Measurements from ENCODE around the gene PCGF2.
"Not testable (repeated sequence)": the region's sequence is repeated elsewhere in the genome, so short reads cannot be mapped to it uniquely, and the experiment has no call there.

Gene PCGF2

DNA sequence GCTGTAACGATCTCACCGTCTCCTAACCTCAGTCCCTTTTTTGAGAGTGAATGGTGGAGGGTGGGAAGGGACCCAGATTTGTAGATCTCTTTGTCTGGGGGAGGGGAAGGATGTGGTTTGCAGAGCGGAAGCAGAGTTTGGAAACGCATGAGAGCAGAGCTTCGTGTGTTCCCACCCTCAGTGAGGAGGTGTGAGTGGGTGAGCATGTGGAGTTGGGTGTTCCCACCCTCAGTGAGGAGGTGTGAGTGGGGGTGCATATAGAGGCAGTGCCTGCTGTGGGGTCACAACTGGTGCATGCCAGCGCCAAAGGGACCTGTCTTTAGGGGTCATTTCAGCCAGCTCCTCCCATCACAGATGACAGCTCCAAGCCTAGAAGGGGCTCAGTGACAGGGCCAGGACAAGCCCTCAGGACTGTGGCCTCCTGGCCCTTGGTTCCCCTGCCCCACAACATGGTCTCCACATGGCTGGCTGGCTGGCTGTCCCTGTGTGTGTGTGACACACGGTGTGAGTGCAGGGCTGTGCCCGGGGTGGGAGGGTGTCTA is 19.8 kb downstream of the PCGF2 start:
- TF ChIP-seq, protein P1, sequence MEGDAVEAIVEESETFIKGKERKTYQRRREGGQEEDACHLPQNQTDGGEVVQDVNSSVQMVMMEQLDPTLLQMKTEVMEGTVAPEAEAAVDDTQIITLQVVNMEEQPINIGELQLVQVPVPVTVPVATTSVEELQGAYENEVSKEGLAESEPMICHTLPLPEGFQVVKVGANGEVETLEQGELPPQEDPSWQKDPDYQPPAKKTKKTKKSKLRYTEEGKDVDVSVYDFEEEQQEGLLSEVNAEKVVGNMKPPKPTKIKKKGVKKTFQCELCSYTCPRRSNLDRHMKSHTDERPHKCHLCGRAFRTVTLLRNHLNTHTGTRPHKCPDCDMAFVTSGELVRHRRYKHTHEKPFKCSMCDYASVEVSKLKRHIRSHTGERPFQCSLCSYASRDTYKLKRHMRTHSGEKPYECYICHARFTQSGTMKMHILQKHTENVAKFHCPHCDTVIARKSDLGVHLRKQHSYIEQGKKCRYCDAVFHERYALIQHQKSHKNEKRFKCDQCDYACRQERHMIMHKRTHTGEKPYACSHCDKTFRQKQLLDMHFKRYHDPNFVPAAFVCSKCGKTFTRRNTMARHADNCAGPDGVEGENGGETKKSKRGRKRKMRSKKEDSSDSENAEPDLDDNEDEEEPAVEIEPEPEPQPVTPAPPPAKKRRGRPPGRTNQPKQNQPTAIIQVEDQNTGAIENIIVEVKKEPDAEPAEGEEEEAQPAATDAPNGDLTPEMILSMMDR (IDR thresholded peaks at IDR 0.05; ENCODE audit: borderline replicate concordance, control extremely low read depth, extremely low read depth, insufficient read depth, missing control alignments), result no peak
- in situ Hi-C loops (cut with MboI; ENCODE audit: low sequenced_read_pairs, unreplicated experiment), result no loop called here
- DNase-seq (ENCODE audit: low spot score), result no peak

DNA sequence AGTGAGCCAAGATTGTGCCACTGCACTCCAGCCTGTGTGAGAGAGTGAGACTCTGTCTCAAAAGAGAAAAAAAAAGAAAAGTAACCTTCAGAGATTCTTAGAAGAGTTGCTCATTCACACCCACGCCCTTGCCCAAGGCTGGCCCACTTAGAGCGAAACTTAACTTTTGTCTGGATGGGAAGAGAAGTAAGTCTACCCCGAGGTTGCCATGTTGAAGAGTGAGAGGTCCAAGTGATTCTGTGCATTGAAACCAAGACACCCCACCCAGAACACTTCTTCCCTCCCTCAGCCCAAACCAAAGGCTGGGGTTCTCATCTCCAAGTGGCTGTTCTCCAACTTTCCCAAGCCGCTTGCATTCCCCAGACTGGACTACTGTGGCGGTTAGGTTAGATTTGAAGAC is 20.4 kb downstream of the PCGF2 start:
- TF ChIP-seq, protein P1 (IDR thresholded peaks at IDR 0.05; ENCODE audit: borderline replicate concordance, control extremely low read depth, extremely low read depth, insufficient read depth, missing control alignments), result no peak
- in situ Hi-C loops (cut with MboI; ENCODE audit: low sequenced_read_pairs, unreplicated experiment), result no loop called here
- DNase-seq (ENCODE audit: low spot score), result no peak

DNA sequence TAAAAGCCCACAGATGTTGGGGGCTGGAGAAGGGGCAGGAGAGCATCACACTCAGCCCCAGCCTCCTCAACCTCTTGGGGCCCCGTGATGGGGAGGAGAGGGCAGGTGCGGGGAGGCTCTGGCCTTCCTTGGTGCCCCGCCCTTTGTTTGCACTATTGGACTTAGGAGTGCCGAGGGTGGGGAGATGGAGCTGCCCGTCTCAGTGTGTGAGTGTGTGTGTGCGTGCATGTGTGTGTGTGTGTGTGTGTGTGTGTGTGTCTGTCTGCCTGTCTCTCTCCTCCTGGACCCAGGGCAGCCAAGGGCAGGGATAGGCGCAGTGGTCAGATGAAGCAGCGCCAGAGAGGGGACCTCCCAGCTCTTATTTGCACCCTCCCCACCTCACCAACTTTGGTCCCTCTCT is 22.0 kb downstream of the PCGF2 start:
- in situ Hi-C loops (cut with MboI; ENCODE audit: low sequenced_read_pairs, unreplicated experiment); DNase-seq (ENCODE audit: low spot score): not testable (repeated sequence)

DNA sequence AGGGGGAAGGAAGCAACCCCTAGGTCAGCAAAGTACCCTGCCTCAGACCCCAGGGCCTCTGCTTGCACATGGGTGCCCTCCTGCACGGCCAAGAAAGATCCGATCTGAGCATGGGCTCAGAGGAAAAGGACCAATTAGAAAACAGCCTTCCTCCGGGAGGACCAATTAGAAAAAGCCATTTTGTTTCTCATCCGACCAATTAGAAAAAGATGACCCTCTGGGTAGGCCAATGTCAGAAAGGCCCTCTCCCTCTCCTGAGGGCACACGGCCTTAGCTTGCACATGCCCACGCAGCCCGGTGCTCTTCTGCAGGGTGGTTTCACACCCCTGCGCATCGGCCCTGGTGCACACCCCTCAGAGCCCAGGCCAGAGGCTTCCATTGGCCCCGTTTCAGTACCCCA is 23.1 kb downstream of the PCGF2 start:
- in situ Hi-C loops (cut with MboI; ENCODE audit: low sequenced_read_pairs, unreplicated experiment), result no loop called here
- no peak for DNase-seq (ENCODE audit: low spot score)
- TF ChIP-seq, protein P1 (IDR thresholded peaks at IDR 0.05; ENCODE audit: borderline replicate concordance, control extremely low read depth, extremely low read depth, insufficient read depth, missing control alignments), result no peak

DNA sequence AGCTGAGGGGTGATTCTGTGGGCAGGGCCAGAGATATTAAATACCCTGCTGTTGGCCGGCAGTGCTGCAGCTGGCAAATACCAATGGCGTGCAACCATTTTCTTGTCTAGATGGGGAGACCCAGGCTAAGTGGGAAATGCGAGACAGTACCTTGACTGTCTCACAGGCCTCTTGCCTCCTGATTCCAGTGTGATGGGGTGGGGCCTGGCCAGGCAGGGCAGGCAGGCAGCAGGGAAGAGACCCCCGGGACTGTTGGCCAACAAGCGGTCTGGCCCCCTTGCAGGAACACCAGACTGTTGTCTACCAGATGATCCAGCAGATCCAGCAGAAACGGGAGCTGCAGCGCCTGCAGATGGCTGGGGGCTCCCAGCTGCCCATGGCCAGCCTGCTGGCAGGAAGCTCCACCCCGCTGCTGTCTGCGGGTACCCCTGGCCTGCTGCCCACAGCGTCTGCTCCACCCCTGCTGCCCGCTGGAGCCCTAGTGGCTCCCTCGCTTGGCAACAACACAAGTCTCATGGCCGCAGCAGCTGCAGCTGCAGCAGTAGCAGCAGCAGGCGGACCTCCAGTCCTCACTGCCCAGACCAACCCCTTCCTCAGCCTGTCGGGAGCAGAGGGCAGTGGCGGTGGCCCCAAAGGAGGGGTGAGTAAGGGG is 23.7 kb downstream of the PCGF2 start:
- DNase-seq (ENCODE audit: low spot score), result no peak
- in situ Hi-C loops (cut with MboI; ENCODE audit: low sequenced_read_pairs, unreplicated experiment), result no loop called here
- TF ChIP-seq, protein P1 (IDR thresholded peaks at IDR 0.05; ENCODE audit: borderline replicate concordance, control extremely low read depth, extremely low read depth, insufficient read depth, missing control alignments), result no peak

DNA sequence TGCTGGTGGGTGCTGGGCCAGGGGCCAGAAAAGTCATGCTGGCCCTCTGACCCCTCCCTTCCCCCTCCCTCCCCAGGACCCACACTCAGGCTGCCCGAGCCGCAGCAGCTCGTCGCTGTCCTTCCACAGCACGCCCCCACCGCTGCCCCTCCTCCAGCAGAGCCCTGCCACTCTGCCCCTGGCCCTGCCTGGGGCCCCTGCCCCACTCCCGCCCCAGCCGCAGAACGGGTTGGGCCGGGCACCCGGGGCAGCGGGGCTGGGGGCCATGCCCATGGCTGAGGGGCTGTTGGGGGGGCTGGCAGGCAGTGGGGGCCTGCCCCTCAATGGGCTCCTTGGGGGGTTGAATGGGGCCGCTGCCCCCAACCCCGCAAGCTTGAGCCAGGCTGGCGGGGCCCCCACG is 26.3 kb downstream of the PCGF2 start:
- in situ Hi-C loops (cut with MboI; ENCODE audit: low sequenced_read_pairs, unreplicated experiment), result no loop called here

DNA sequence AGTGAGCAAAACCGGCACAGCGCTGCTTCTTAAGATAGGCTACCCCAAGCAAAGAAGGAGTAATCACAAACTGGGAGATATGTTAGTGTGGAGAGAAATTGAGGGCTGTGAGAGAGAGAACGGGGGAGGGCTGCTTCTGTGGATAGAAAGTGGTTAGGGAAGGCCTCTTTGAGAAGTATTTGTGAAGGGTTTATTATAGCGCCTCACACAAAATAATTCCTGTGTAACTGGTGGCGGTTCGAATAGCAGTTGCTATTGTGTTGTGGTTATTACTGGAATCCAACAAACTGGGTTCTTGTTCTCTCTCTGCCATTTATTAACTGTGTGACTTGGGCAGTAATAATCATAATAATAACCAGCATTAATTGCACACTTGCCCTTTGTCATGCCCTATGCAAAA is 27.2 kb downstream of the PCGF2 start:
- TF ChIP-seq, protein P1 (IDR thresholded peaks at IDR 0.05; ENCODE audit: borderline replicate concordance, control extremely low read depth, extremely low read depth, insufficient read depth, missing control alignments), result no peak
- in situ Hi-C loops (cut with MboI; ENCODE audit: low sequenced_read_pairs, unreplicated experiment), result no loop called here
- DNase-seq (ENCODE audit: low spot score), result no peak

More for the DNA sequence above, 26.3 kb downstream of the PCGF2 start:
- TF ChIP-seq, protein P1 (IDR thresholded peaks at IDR 0.05; ENCODE audit: borderline replicate concordance, control extremely low read depth, extremely low read depth, insufficient read depth, missing control alignments), result no peak
- no peak for DNase-seq (ENCODE audit: low spot score)

Data from GM13976 (cell line).